CD14-positive monocyte (primary cell): ENCODE data around the gene SSPN. TPM values are rescaled to one million over a fixed set of nuclear protein-coding genes. Genes with fewer than 3 reads are reported as not detected.

Experiments
- DNase-seq, 3 donors: peaks; one replicate each; pipeline ENCODE4 v3.0.0-alpha.2; 2011 to 2022
- H2AFZ ChIP-seq: 2 replicates; pipeline ENCODE4 v1.6.0; 2012; ENCODE audit warnings: mild to moderate bottlenecking, low read depth, low read length, inconsistent platforms; ENCODE audit not compliant: insufficient read depth, poor library complexity, severe bottlenecking
- H3K27ac ChIP-seq, 2 donors: 1 replicate in 1 of 2; 2 replicates in 1 of 2; pipeline ENCODE4 v1.5.1; 2012 to 2013; ENCODE audit warnings: low read length in 2 of 2, control low read depth in 1 of 2, inconsistent platforms in 1 of 2, low read depth in 1 of 2, mild to moderate bottlenecking in 1 of 2
- H3K27me3 ChIP-seq, 2 donors: one replicate each; pipeline versions ENCODE4 v1.6.0 to v1.6.1; 2011 to 2013; ENCODE audit warnings: low read length in 2 of 2; ENCODE audit not compliant: control insufficient read depth in 2 of 2, insufficient read depth in 2 of 2
- H3K36me3 ChIP-seq, 2 donors: replicated peaks in 1 of 2; 1 replicate in 1 of 2; 2 replicates in 1 of 2; pipeline versions ENCODE4 v1.5.1 to v1.6.1; 2012 to 2013; ENCODE audit warnings: low read length in 2 of 2, control low read depth in 1 of 2, inconsistent platforms in 1 of 2, mild to moderate bottlenecking in 1 of 2; ENCODE audit not compliant: insufficient read depth in 2 of 2, control insufficient read depth in 1 of 2
- H3K4me1 ChIP-seq, 2 donors: 1 replicate in 1 of 2; 2 replicates in 1 of 2; pipeline versions ENCODE4 v1.5.1 to v1.6.1; 2012 to 2013; ENCODE audit warnings: low read length in 2 of 2, control low read depth in 1 of 2, inconsistent platforms in 1 of 2, mild to moderate bottlenecking in 1 of 2, moderate library complexity in 1 of 2; ENCODE audit not compliant: insufficient read depth in 2 of 2, control insufficient read depth in 1 of 2
- H3K4me2 ChIP-seq: replicated peaks from 2 replicates; pipeline ENCODE3; 2012; ENCODE audit warnings: low read length, moderate library complexity, mild to moderate bottlenecking; ENCODE audit not compliant: poor library complexity, severe bottlenecking; ENCODE audit errors: extremely low read depth
- H3K4me3 ChIP-seq, 3 experiments: fragments of 200-600 bp in 1 of 3; sonication (generic) in 1 of 3; replicated peaks in 1 of 3; 1 replicate in 2 of 3; 2 replicates in 1 of 3; pipeline ENCODE4 v1.5.1; 2011 to 2013; ENCODE audit warnings: low read length in 3 of 3, mild to moderate bottlenecking in 3 of 3, control low read depth in 2 of 3, low read depth in 2 of 3, inconsistent platforms in 1 of 3, moderate library complexity in 1 of 3
- H3K79me2 ChIP-seq: 2 replicates; pipeline ENCODE4 v1.6.0; 2012; ENCODE audit warnings: mild to moderate bottlenecking, control low read depth, inconsistent platforms, low read length, moderate library complexity; ENCODE audit not compliant: insufficient read depth
- H3K9ac ChIP-seq: 2 replicates; pipeline ENCODE4 v1.6.0; 2017; ENCODE audit warnings: low read length, mild to moderate bottlenecking; ENCODE audit not compliant: insufficient read depth, poor library complexity, severe bottlenecking
- H3K9me3 ChIP-seq, 2 donors: replicated peaks in 1 of 2; 1 replicate in 1 of 2; 2 replicates in 1 of 2; pipeline versions ENCODE4 v1.5.1 to v1.6.1; 2012 to 2013; ENCODE audit warnings: low read length in 2 of 2, control low read depth in 1 of 2; ENCODE audit not compliant: control insufficient read depth in 1 of 2, insufficient read depth in 1 of 2
- H4K20me1 ChIP-seq: 2 replicates; pipeline ENCODE4 v1.6.0; 2012; ENCODE audit warnings: mild to moderate bottlenecking, low read length, control low read depth, moderate library complexity; ENCODE audit not compliant: insufficient read depth
- H3K27ac Mint-ChIP-seq, 7 donors: one replicate each; pipeline ENCODE4 v1.8.0; 2020; ENCODE audit warnings: mild to moderate bottlenecking in 7 of 7, mixed read lengths in 7 of 7, moderate library complexity in 6 of 7, inconsistent platforms in 2 of 7
- H3K27me3 Mint-ChIP-seq, 3 donors: one replicate each; pipeline ENCODE4 v1.8.0; 2021 to 2022; ENCODE audit warnings: low read depth in 3 of 3, mild to moderate bottlenecking in 3 of 3, mixed read lengths in 3 of 3, moderate library complexity in 3 of 3, inconsistent platforms in 1 of 3
- H3K36me3 Mint-ChIP-seq, 2 donors: one replicate each; pipeline ENCODE4 v1.8.0; 2020; ENCODE audit warnings: mixed read lengths in 2 of 2, inconsistent platforms in 1 of 2, mild to moderate bottlenecking in 1 of 2
- H3K4me1 Mint-ChIP-seq: one replicate; pipeline ENCODE4 v1.8.0; 2020; ENCODE audit warnings: mild to moderate bottlenecking, mixed read lengths
- H3K4me3 Mint-ChIP-seq, 2 donors: one replicate each; pipeline ENCODE4 v1.8.0; 2020; ENCODE audit warnings: mild to moderate bottlenecking in 2 of 2, mixed read lengths in 2 of 2, moderate library complexity in 1 of 2
- H3K9me3 Mint-ChIP-seq, 7 donors: one replicate each; pipeline ENCODE4 v1.8.0; 2020 to 2022; ENCODE audit warnings: mixed read lengths in 7 of 7, mild to moderate bottlenecking in 6 of 7, moderate library complexity in 6 of 7, inconsistent platforms in 2 of 7
- CTCF ChIP-seq: fragments of 200-600 bp; IDR thresholded peaks from one replicate; pipeline ENCODE4 v1.8.0; 2022; ENCODE audit warnings: antibody characterized with exemption, mild to moderate bottlenecking
- WGBS: methylation state at CpG from one replicate; pipeline ENCODE4 v1.1.5; 2013; ENCODE audit warnings: missing lambda C conversion rate; ENCODE audit not compliant: insufficient coverage; 5-methylcytosine and 5-hydroxymethylcytosine counted together
- intact Hi-C, 2 donors: fragments of 100-400 bp; cut with micrococcal nuclease; formaldehyde crosslinking; loops; one replicate each; pipeline versions ENCODE4 v1.15.0 to v1.15.1; 2023
- polyA plus RNA-seq, 3 donors: library from polyadenylated mRNA; depleted of rRNA in 1 of 3; unstranded in 2 of 3; stranded (reverse) in 1 of 3; fragments of 300-500 nt in 2 of 3; fragments of >200 nt in 1 of 3; fragmentation: Illumina TruSeq in 2 of 3; gene quantifications; 1 replicate in 2 of 3; 2 replicates in 1 of 3; pipeline ENCODE4 v1.2.3, GENCODE V29; 2012 to 2021

The SSPN gene
- polyA plus RNA-seq, 3 donors, result 0.15 TPM; not detected in 2

GRCh38 chr12:26156201-26156871 is 39.0 kb upstream of the SSPN start:
- Histone ChIP-seq H3K36me3 (no peaks in the 10 kb centered on the region), H2AFZ (no peak overlapping the region), H3K4me2 (no peak overlapping the region), H3K27ac (no peak overlapping the region), H3K27me3 (no peaks in the 10 kb centered on the region), H3K79me2 (no peaks in the 10 kb centered on the region), H3K4me1 (no peaks in the 10 kb centered on the region), H3K4me3 (no peak overlapping the region), H4K20me1 (no peaks in the 10 kb centered on the region), H3K9ac (no peak overlapping the region), H3K9me3 (no peaks in the 10 kb centered on the region)
- Mint-ChIP-seq H3K4me1 (peaks cover 2% of the 10 kb centered on the region), H3K27me3 (peaks cover 1 to 2% (median 2%) of the 10 kb centered on the region in 3 donors), H3K36me3 (no peaks in the 10 kb centered on the region), H3K27ac (peak overlapping the region in 1 of 7 donors; percentile 31), H3K9me3 (no peaks in the 10 kb centered on the region), H3K4me3 (no peak overlapping the region)
- intact Hi-C loops, result no loop called here
- no peak for DNase-seq
- no peak for TF ChIP-seq CTCF
- 81% methylated on average over 14 of the region's 17 CpGs for WGBS

GRCh38 chr12:26157001-26157400 is 38.4 kb upstream of the SSPN start:
- no peaks in the 10 kb centered on the region for H3K36me3 ChIP-seq
- 80% methylated on average over 1 of the region's 3 CpGs for WGBS
- Mint-ChIP-seq H3K27ac (no peak overlapping the region), H3K4me3 (no peak overlapping the region), H3K27me3 (peaks cover 1 to 2% (median 2%) of the 10 kb centered on the region in 3 donors), H3K9me3 (no peaks in the 10 kb centered on the region), H3K36me3 (no peaks in the 10 kb centered on the region), H3K4me1 (peaks cover 2% of the 10 kb centered on the region)
- H2AFZ ChIP-seq, result no peak overlapping the region
- no peak overlapping the region for H3K27ac ChIP-seq
- intact Hi-C loops, result no loop called here
- no peaks in the 10 kb centered on the region for H4K20me1 ChIP-seq
- H3K9me3 ChIP-seq, result no peaks in the 10 kb centered on the region
- H3K4me2 ChIP-seq, result no peak overlapping the region
- no peak for TF ChIP-seq CTCF
- H3K4me1 ChIP-seq, result no peaks in the 10 kb centered on the region
- no peaks in the 10 kb centered on the region for H3K27me3 ChIP-seq
- no peaks in the 10 kb centered on the region for H3K79me2 ChIP-seq
- H3K4me3 ChIP-seq, result no peak overlapping the region
- DNase-seq, result no peak
- no peak overlapping the region for H3K9ac ChIP-seq
